ENCODE measurements around the gene BLOC1S2. TPM values are rescaled to one million over a fixed set of nuclear protein-coding genes. Genes with fewer than 3 reads are reported as not detected.
A peak's percentile ranks its signal among the peaks of the same experiment; 100 is the strongest.
"Not testable (repeated sequence)": the region's sequence is repeated elsewhere in the genome, so short reads cannot be mapped to it uniquely, and the experiment has no call there.

Gene BLOC1S2
- total and polyA plus RNA-seq, 2 experiments from 2014 or later = 69.0 to 72.8 TPM

- peaks cover 15% of the 10 kb centered on the region for H3K27me3 Mint-ChIP-seq (ENCODE audit: insufficient read depth, low read depth, poor library complexity)
- H3K4me3 Mint-ChIP-seq = no peak overlapping the region
- TF ChIP-seq CTCF (conservative IDR thresholded peaks at IDR 0.05; ENCODE audit: low read depth in 2 of 2) (no peak), STAT1 (IDR thresholded peaks at IDR 0.05; ENCODE audit: unreplicated experiment) (no peak), POLR2AphosphoS5 (IDR thresholded peaks at IDR 0.05; ENCODE audit: low read depth) (no peak), ETS1 (IDR thresholded peaks at IDR 0.05) (no peak), CREB1 (CRISPR knock-in tag; IDR thresholded peaks at IDR 0.05; ENCODE audit: low read depth) (no peak)
- ATAC-seq (no peak), DNase-seq (ENCODE audit: low spot score) (no peak)
- peaks cover 36% of the 10 kb centered on the region for H3K36me3 Mint-ChIP-seq (ENCODE audit: low read depth)
- Histone ChIP-seq H3K4me1 (ENCODE audit: insufficient read depth) (peaks cover 14% of the 10 kb centered on the region), H3K36me3 (ENCODE audit: insufficient read depth) (peaks cover 22% of the 10 kb centered on the region), H3K79me2 (replicated peaks; ENCODE audit: insufficient read depth) (peaks cover 56% of the 10 kb centered on the region), H3K27ac (ENCODE audit: low read depth) (no peak overlapping the region), H3K27me3 (ENCODE audit: insufficient read depth) (no peaks in the 10 kb centered on the region), H3F3A (replicated peaks; ENCODE audit: low read depth) (0 out of 2 replicates have a peak, but pooled peaks cover 5% of the 10 kb centered on the region), H3K9me2 (ENCODE audit: insufficient read depth) (no peaks in the 10 kb centered on the region), H3K4me2 (no peak overlapping the region), H2AFZ (no peak overlapping the region), H3K4me3 (no peak overlapping the region), H4K20me1 (replicated peaks; ENCODE audit: insufficient read depth) (no peaks in the 10 kb centered on the region; the same call in 1 of the 2 replicates)
- peaks cover 8% of the 10 kb centered on the region; the same call in 2 of the 3 replicates for H3K9me3 Mint-ChIP-seq
- peaks cover 14% of the 10 kb centered on the region for H3K4me1 Mint-ChIP-seq
- no peak overlapping the region for H3K27ac Mint-ChIP-seq
These were observed 3.6 kb downstream of the BLOC1S2 start for GRCh38 chr10:100282907-100283306.

GRCh38 chr10:100276971-100277370, 9.5 kb downstream of the BLOC1S2 start:
- H2AFZ ChIP-seq; H3K27ac ChIP-seq (ENCODE audit: low read depth); H3K27ac Mint-ChIP-seq; H3K9me2 ChIP-seq (ENCODE audit: insufficient read depth); ATAC-seq; H3K4me1 ChIP-seq (ENCODE audit: insufficient read depth); H3K4me3 ChIP-seq; H4K20me1 ChIP-seq (replicated peaks; ENCODE audit: insufficient read depth); H3K27me3 Mint-ChIP-seq (ENCODE audit: insufficient read depth, low read depth, poor library complexity); H3K4me1 Mint-ChIP-seq; H3F3A ChIP-seq (replicated peaks; ENCODE audit: low read depth); H3K4me3 Mint-ChIP-seq; DNase-seq (ENCODE audit: low spot score); H3K27me3 ChIP-seq (ENCODE audit: insufficient read depth); H3K4me2 ChIP-seq: not testable (repeated sequence)
- Mint-ChIP-seq H3K36me3 (ENCODE audit: low read depth) (peaks cover 58% of the 10 kb centered on the region), H3K9me3 (peaks cover 14% of the 10 kb centered on the region; the same call in 2 of the 3 replicates)
- Histone ChIP-seq H3K36me3 (ENCODE audit: insufficient read depth) (peaks cover 32% of the 10 kb centered on the region), H3K79me2 (replicated peaks; ENCODE audit: insufficient read depth) (peaks cover 15% of the 10 kb centered on the region; the same call in 1 of the 2 replicates)

- peak within 1 kb of the TSS; percentile 100 for H3K4me3 Mint-ChIP-seq
- ATAC-seq (peak; percentile 93), DNase-seq (ENCODE audit: low spot score) (peak; percentile 95)
- H3K9me2 ChIP-seq (ENCODE audit: insufficient read depth) = no peaks in the 10 kb centered on the region
- no peaks in the 10 kb centered on the region for H3K36me3 ChIP-seq (ENCODE audit: insufficient read depth)
- H3K4me1 Mint-ChIP-seq = peaks cover 5% of the 10 kb centered on the region; the same call in 2 of the 3 replicates
- no peaks in the 10 kb centered on the region for H3F3A ChIP-seq (replicated peaks; ENCODE audit: low read depth)
- H3K27me3 ChIP-seq (ENCODE audit: insufficient read depth) = no peaks in the 10 kb centered on the region
- no peaks in the 10 kb centered on the region for H3K9me3 Mint-ChIP-seq
- H3K4me2 ChIP-seq = peak within 1 kb of the TSS; percentile 92
- H3K36me3 Mint-ChIP-seq (ENCODE audit: low read depth) = peaks cover 2% of the 10 kb centered on the region; the same call in 1 of the 3 replicates
- peaks cover 44% of the 10 kb centered on the region for H3K79me2 ChIP-seq (replicated peaks; ENCODE audit: insufficient read depth)
- no peaks in the 10 kb centered on the region for H4K20me1 ChIP-seq (replicated peaks; ENCODE audit: insufficient read depth)
- peak within 1 kb of the TSS; percentile 81 for H3K27ac ChIP-seq (ENCODE audit: low read depth)
- peaks cover 5% of the 10 kb centered on the region; the same call in 1 of the 2 replicates for H3K4me1 ChIP-seq (ENCODE audit: insufficient read depth)
- peak within 1 kb of the TSS; percentile 62 for H3K4me3 ChIP-seq
- peak within 1 kb of the TSS; percentile 99 for H3K27ac Mint-ChIP-seq
- H2AFZ ChIP-seq = peak within 1 kb of the TSS; percentile 72
- peaks cover 7% of the 10 kb centered on the region for H3K27me3 Mint-ChIP-seq (ENCODE audit: insufficient read depth, low read depth, poor library complexity)
- TF ChIP-seq CREB1 (CRISPR knock-in tag; IDR thresholded peaks at IDR 0.05; ENCODE audit: low read depth) = peak; percentile 97
- TF ChIP-seq ZNF331 (CRISPR knock-in tag; IDR thresholded peaks at IDR 0.05; ENCODE audit: low read depth) = no peak
- no peak for TF ChIP-seq JUNB (IDR thresholded peaks at IDR 0.05; ENCODE audit: unreplicated experiment)
- TF ChIP-seq POLR2AphosphoS5 (IDR thresholded peaks at IDR 0.05; ENCODE audit: low read depth) = peak; percentile 87
- no peak for TF ChIP-seq EZH2phosphoT487 (IDR thresholded peaks at IDR 0.05; ENCODE audit: unreplicated experiment)
- no peak for TF ChIP-seq REST (IDR thresholded peaks at IDR 0.05; ENCODE audit: unreplicated experiment)
These were observed 19.0 kb downstream of the BLOC1S2 start, which contains the start of gene CWF19L1 for GRCh38 chr10:100267239-100268104. CWF19L1 (minus strand) TSS chr10:100267638; CDS start chr10:100267593, 45 bp downstream.

All from GM23338 (cell line).